ENCODE results near the gene DBX2.

DNA sequence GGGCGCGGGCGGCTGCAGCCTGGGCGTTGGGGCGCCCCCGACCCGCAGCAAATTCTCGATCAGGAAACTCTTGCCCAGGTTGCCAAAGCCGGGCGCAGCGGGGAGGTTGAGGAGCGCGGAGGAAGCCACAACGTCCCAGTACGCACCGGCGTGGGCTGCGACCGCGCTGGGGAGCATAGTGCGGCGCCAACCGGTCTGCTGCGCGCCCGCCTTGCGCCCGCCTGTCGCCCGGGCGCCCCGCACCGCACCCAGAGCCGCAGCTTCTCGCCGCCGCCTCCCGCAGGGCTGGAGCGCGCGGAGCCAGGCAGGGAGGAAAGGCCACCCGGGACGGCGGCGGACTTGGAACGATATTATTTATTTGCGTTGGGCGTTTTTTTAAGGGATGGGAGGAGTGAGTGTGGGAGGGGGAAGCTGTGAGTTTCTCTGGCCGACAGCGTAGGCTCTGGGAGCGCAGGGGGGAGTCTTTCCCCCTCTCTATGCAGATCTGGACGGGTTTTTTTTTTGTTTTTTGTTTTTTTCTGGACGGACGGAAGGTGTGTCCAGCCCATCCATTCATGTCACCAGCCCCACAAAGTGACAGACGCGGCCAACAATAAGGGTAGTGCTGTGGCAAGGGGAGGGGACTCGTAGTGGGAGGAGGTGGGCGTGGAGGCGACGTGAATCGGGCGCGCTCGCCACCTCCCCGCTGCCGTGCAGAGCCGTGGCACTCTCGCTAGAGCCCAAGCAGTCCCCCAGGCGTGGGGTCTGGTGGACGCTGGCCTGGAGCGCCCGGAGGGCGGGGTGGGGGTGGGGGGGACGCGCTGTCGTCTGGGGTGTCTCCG is at the start of gene DBX2:
- TF ChIP-seq, protein P1, sequence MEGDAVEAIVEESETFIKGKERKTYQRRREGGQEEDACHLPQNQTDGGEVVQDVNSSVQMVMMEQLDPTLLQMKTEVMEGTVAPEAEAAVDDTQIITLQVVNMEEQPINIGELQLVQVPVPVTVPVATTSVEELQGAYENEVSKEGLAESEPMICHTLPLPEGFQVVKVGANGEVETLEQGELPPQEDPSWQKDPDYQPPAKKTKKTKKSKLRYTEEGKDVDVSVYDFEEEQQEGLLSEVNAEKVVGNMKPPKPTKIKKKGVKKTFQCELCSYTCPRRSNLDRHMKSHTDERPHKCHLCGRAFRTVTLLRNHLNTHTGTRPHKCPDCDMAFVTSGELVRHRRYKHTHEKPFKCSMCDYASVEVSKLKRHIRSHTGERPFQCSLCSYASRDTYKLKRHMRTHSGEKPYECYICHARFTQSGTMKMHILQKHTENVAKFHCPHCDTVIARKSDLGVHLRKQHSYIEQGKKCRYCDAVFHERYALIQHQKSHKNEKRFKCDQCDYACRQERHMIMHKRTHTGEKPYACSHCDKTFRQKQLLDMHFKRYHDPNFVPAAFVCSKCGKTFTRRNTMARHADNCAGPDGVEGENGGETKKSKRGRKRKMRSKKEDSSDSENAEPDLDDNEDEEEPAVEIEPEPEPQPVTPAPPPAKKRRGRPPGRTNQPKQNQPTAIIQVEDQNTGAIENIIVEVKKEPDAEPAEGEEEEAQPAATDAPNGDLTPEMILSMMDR (IDR thresholded peaks at IDR 0.05; ENCODE audit: low read length) = no peak
- TF ChIP-seq EZH2 (IDR thresholded peaks at IDR 0.05; ENCODE audit: borderline replicate concordance, low read length) = no peak

All from OCI-LY1 (cell line).